Stimulated activated naive CD8-positive, alpha-beta T cell treated with anti-CD3 and anti-CD28 coated beads, Interleukin-15, Interleukin-2, amounts not matched to agents 100 ng/mL and 50 ng/mL, for 24 hours (primary cell): ENCODE results near the gene FHIT.
"Not testable (repeated sequence)": the region's sequence is repeated elsewhere in the genome, so short reads cannot be mapped to it uniquely, and the experiment has no call there.

Source experiments
- H3K27ac Mint-ChIP-seq: one replicate; pipeline ENCODE4 v1.8.0; 2021; ENCODE audit warnings: mild to moderate bottlenecking, mixed read lengths
- H3K27me3 Mint-ChIP-seq: one replicate; pipeline ENCODE4 v1.8.0; 2021; ENCODE audit warnings: mixed read lengths
- H3K36me3 Mint-ChIP-seq: one replicate; pipeline ENCODE4 v1.8.0; 2021; ENCODE audit warnings: low read depth, mixed read lengths
- H3K4me1 Mint-ChIP-seq: one replicate; pipeline ENCODE4 v1.8.0; 2021; ENCODE audit warnings: low read depth, mixed read lengths
- H3K4me3 Mint-ChIP-seq: one replicate; pipeline ENCODE4 v1.8.0; 2021; ENCODE audit warnings: mild to moderate bottlenecking, mixed read lengths
- H3K9me3 Mint-ChIP-seq: one replicate; pipeline ENCODE4 v1.8.0; 2021; ENCODE audit warnings: mixed read lengths

Gene FHIT

DNA sequence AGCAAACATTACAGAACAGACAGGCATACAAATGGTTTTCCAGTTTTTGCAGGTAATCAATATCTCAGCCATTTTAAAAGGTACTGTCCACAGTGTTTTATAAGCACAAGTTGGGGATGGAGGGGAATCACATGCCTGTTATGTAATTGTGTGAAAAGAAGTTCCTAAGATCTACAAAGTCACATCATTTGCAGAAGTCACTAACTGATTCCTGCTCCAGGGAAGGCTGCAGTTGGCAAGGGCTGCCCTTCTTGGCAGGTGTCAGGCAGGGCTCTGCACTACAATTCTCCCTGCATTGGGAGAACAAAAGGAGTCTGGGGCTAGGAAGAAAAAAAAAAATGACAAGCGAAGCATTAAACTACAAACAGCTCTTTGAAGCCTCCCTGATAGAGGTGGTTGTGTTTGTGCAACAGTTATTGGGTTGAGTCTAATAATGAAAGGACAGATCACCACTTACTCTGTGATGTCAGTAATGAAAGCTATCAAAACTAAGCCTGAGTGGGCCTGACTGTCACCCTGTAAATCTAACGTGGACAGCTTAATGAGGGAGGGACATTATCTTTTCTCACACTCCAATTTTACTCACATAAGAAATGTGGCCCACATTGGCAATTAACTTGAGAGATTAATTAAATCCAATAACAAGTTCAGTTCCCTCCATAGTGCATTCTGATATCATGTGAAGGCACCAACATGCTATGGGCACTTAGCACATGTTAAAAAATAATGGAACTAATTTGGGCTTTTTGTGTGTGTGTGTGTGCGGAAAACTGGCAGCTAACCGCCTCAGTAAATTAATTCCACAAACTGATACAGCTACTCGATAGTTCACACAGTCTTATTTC, 242.9 kb downstream of the FHIT start:
- Mint-ChIP-seq H3K9me3 (no peaks in the 10 kb centered on the region), H3K4me1 (no peaks in the 10 kb centered on the region), H3K36me3 (peaks cover 4% of the 10 kb centered on the region), H3K27ac (no peak overlapping the region), H3K27me3 (no peaks in the 10 kb centered on the region), H3K4me3 (no peak overlapping the region)

DNA sequence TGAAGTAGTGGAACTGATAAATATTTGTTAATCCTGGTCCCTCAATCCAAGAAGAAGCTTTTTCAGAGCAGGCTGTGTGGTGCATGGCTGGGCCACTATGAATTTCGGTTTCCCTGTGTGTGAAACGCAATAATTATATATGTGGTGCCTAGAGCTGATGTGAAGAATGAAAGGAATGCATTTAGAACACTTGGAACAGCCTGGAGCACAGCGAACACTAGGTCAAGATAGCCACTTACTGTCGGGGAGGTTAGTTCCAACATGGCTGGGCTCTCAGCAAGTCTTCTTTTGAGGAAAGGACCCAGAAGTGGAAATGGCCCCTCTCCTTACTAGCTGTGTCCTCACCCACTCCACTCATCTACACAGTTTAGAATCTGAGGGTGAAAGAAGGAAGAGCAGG, 245.7 kb downstream of the FHIT start:
- Mint-ChIP-seq H3K27ac (no peak overlapping the region), H3K4me1 (no peaks in the 10 kb centered on the region), H3K4me3 (no peak overlapping the region), H3K27me3 (no peaks in the 10 kb centered on the region), H3K36me3 (peaks cover 4% of the 10 kb centered on the region), H3K9me3 (no peaks in the 10 kb centered on the region)

DNA sequence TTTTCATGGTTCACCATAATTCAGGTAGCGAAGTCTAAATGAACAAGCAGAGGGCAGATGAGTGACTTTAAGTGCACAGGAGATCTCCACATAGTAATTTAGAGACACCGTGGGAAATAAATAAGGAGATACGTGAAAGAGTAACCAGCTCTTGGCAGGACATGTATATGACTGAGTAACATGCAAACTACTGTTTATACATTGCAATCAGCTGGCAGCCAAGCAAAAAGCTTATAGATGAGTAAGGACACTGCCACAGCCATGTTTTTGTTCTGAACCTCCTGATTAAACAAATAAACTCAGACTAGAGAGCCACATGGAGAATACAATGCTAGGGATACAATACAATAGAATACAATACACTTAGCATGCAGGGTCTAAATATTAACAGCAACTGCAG, 252.4 kb downstream of the FHIT start:
- no peak overlapping the region for H3K27ac Mint-ChIP-seq
- H3K36me3 Mint-ChIP-seq: no peaks in the 10 kb centered on the region
- no peaks in the 10 kb centered on the region for H3K27me3 Mint-ChIP-seq
- no peaks in the 10 kb centered on the region for H3K9me3 Mint-ChIP-seq
- no peak overlapping the region for H3K4me3 Mint-ChIP-seq
- H3K4me1 Mint-ChIP-seq: no peaks in the 10 kb centered on the region

DNA sequence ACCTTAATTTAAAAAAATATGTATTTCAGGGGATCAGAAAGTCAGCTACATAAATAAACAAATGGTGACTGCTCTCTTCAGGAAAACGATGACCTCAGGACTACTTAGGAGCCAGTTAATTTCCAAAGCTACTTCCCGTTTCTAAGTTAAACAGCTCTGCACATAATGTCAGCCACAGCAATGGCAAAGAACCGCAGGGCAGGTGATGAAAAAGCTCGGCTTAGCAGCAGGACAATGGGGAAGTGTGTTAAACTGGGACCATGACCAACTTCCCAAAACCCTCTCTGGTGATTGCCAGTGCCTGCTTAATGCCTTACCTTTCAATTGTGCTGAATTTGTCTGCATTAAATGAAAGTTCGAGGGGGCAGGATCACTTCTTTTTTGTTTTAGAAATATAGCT, 258.9 kb downstream of the FHIT start:
- no peaks in the 10 kb centered on the region for H3K27me3 Mint-ChIP-seq
- no peaks in the 10 kb centered on the region for H3K4me1 Mint-ChIP-seq
- H3K36me3 Mint-ChIP-seq: peaks cover 3% of the 10 kb centered on the region
- peaks cover 8% of the 10 kb centered on the region for H3K9me3 Mint-ChIP-seq
- no peak overlapping the region for H3K4me3 Mint-ChIP-seq
- H3K27ac Mint-ChIP-seq: no peak overlapping the region

DNA sequence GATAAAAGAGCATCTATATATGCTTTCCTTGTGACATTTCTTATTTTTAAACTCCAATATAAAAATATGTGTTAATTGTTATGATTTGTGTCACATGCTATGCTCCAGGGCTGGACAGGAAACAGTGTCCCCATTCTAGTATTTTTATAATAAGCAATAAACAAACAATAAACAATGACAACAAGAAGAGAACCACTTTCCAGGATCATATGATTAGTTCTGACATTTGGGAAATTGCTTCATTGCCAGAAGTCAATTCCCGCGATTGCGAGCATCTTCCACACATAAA, 260.9 kb downstream of the FHIT start:
- Mint-ChIP-seq H3K36me3 (peaks cover 3% of the 10 kb centered on the region), H3K27me3 (no peaks in the 10 kb centered on the region), H3K27ac (no peak overlapping the region), H3K4me3 (no peak overlapping the region), H3K4me1 (no peaks in the 10 kb centered on the region), H3K9me3 (peaks cover 16% of the 10 kb centered on the region)

DNA sequence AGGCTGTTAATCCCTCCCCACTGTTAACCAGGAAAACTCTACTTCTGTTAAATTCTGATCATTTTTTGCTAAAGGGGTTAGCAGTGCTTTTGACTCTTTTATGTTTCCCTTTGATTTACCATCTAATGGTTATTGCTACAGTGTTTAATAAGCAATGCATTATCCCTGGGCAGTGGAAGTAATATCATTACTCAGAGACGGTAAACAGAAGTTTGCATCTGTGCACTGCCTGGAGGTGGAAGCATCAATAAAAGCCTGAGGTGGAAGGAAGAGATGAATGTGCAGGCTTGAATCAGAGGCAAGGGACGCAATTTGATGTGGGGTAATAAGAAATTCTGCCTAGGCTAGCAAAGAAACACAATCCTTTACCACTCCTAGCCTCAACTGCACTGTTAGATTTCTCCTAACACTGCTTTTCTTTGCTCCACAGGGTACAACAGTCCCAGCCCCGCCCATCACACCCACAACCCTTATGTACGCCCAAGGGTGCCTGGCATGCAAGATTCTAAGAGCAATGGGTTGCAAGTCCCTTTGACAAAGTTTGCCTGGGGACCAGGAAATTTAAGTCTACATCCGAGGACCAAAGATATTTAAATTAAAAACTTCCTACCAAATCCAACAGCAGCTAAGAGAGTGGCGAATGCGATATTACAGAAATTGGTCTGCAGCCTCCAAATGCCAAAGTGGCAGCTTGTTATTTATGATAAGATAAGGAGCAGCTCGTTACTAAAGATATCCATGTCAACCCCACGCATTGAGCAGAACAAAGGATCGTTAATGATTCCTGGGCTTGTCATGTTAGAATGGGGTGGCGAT, 261.4 kb downstream of the FHIT start:
- no peaks in the 10 kb centered on the region for H3K27me3 Mint-ChIP-seq
- H3K36me3 Mint-ChIP-seq: peaks cover 3% of the 10 kb centered on the region
- peaks cover 19% of the 10 kb centered on the region for H3K9me3 Mint-ChIP-seq
- H3K4me3 Mint-ChIP-seq: no peak overlapping the region
- no peak overlapping the region for H3K27ac Mint-ChIP-seq
- H3K4me1 Mint-ChIP-seq: no peaks in the 10 kb centered on the region

DNA sequence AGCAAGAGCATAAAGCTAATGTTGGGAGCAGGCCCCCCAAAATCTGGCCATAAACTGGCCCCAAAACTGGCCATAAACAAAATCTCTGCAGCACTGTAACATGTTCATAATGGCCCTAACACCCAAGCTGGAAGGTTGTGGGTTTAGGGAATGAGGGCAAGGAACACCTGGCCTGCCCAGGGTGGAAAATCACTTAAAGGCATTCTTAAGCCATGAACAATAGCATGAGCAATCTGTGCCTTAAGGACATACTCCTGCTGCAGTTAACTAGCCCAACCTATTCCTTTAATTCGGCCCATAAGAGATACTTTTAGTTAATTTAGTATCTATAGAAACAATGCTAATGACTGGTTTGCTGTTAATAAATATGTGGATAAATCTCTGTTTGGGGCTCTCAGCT, 264.1 kb downstream of the FHIT start:
- not testable (repeated sequence) for H3K36me3 Mint-ChIP-seq, H3K4me1 Mint-ChIP-seq, H3K4me3 Mint-ChIP-seq, H3K27me3 Mint-ChIP-seq, H3K27ac Mint-ChIP-seq
- peaks cover 19% of the 10 kb centered on the region for H3K9me3 Mint-ChIP-seq

DNA sequence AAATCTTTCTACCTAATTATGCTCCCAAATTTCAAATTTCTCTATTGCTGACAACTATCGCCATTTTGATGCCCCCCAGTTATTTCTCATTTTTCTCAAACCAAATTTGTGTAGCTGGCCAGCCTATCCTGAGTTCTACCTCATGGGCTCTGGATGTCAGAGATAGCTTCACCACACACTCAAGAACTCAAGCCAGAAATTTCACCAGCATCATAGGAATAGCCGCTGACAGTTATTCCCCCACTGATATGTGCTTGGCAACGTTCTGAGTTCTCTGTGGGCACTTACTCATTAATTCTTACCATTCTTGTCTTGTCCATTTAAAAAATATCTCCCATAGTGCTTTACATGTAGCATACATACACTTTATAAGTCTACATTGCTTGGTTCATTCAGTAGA, 264.7 kb downstream of the FHIT start:
- H3K36me3 Mint-ChIP-seq: peaks cover 3% of the 10 kb centered on the region
- H3K27ac Mint-ChIP-seq: no peak overlapping the region
- H3K4me1 Mint-ChIP-seq: no peaks in the 10 kb centered on the region
- H3K4me3 Mint-ChIP-seq: no peak overlapping the region
- no peaks in the 10 kb centered on the region for H3K27me3 Mint-ChIP-seq
- H3K9me3 Mint-ChIP-seq: peaks cover 19% of the 10 kb centered on the region

DNA sequence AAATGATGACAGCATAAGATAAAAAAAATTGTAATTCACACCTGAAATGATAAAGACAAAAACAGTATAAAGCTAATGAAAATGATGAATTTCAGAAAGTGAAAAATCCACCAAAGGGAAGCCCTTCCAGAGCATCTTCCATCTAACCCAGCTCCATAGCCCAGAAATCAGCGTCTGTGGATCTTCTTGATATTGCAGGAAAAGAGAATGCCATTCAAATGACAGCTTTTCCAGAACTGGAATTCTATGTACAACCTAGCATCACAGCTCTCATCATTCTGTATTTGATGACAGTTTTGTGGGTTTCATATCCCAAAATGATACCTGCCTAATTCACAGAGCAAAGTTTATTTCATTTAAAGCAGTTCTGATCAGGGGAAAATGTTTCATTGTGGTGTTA, 267.3 kb downstream of the FHIT start:
- Mint-ChIP-seq H3K4me3 (no peak overlapping the region), H3K9me3 (peaks cover 19% of the 10 kb centered on the region), H3K4me1 (no peaks in the 10 kb centered on the region), H3K27ac (no peak overlapping the region), H3K36me3 (no peaks in the 10 kb centered on the region), H3K27me3 (no peaks in the 10 kb centered on the region)

DNA sequence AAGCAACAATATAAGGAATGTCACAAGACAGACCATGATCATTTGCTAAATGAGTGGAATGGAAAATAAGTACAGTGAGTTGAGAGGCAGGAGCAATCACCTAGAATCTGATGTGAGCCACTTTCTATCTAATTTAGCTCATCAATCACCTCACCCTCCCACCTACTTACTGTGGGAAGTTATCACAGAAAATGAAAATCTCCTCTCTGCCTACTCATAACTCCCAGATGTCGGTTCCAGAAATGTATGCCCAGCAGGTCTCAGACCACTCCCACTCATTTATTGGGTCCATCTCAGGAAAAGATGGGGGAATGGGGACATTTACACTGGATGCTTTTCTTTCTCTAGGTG, 270.9 kb downstream of the FHIT start:
- Mint-ChIP-seq H3K27ac (no peak overlapping the region), H3K27me3 (no peaks in the 10 kb centered on the region), H3K4me3 (no peak overlapping the region), H3K4me1 (no peaks in the 10 kb centered on the region), H3K9me3 (peaks cover 6% of the 10 kb centered on the region), H3K36me3 (no peaks in the 10 kb centered on the region)

DNA sequence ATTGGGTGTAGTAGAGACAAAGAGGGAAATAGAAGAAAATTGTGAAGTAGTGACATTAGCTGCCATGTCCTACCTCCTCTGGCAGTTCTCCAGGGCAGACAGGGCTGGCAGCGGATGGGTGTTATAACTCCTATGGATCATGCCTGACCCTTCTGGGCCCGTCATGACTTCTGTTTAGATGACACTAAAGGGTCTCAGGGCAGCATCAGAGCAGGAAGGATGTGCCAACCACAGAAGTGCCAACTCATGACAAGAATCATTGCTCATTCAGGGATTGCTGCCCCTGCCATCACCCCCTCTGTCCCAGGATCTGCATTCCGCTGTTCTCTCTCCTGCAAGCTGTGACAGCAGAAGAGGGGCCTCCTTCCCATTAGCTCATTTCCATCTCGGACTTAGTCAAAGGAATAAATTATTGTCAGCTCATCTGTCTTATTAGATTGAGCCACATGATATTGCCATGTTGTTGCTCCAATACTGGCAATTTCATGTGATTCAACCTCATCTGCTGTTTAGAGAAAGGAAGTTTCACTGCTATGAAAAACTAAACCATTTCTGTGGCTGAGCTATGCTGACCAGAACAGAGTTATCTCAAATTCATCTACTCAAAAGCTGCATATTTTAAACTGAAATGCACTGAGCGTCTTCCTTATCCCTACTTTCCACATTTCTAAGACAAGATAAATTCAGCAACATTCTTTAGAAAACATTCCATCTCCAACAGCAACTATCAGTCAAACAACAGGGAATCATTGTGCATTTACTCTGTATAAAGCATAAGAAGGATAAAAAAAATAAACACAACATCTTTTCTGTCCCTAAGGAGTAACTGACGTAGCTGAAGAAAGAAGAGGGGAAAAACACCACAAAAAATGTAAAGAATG, 271.6 kb downstream of the FHIT start:
- no peak overlapping the region for H3K27ac Mint-ChIP-seq
- peaks cover 4% of the 10 kb centered on the region for H3K9me3 Mint-ChIP-seq
- no peak overlapping the region for H3K4me3 Mint-ChIP-seq
- no peaks in the 10 kb centered on the region for H3K36me3 Mint-ChIP-seq
- no peaks in the 10 kb centered on the region for H3K4me1 Mint-ChIP-seq
- H3K27me3 Mint-ChIP-seq: no peaks in the 10 kb centered on the region

DNA sequence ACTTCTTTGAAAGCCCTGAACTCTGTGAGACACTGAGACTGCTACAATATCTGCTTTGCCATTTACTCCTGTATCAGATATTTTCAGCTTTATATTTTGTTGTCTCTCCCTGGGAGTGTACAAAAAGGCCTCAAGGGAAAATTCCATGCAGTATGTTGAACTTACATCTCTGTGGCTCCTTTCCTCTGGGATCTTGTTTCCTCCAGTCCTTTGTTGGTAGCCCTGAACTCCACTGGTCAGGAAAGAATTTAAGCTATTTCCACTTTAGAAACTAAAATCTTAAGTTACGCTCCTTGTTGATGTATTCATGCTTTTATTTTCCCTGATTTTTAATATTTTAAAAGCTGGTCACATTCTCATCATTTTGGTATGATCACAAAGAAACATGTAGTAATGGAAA, 277.9 kb downstream of the FHIT start:
- no peaks in the 10 kb centered on the region for H3K4me1 Mint-ChIP-seq
- no peak overlapping the region for H3K4me3 Mint-ChIP-seq
- H3K27ac Mint-ChIP-seq: no peak overlapping the region
- H3K9me3 Mint-ChIP-seq: peaks cover 17% of the 10 kb centered on the region
- H3K27me3 Mint-ChIP-seq: no peaks in the 10 kb centered on the region
- H3K36me3 Mint-ChIP-seq: peaks cover 7% of the 10 kb centered on the region

DNA sequence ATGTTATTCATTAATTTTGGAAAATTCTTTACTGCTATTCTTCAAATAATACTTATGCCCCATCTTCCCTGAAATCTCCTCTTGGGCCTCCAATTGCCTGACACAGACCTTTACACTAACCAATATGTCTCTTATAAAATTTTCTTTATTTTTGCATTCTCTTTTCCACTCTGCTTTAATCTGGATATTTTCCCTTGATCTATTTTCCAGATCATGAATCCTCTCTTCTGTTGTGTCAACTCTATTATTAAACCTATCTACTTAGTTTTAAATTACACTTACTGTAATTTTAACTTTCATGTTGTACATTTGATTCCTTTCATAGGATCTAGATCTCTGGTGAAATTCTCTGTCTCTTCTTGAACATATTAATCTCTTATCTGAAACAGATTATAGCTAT, 278.7 kb downstream of the FHIT start:
- H3K9me3 Mint-ChIP-seq: peaks cover 17% of the 10 kb centered on the region
- H3K36me3 Mint-ChIP-seq: peaks cover 7% of the 10 kb centered on the region
- no peaks in the 10 kb centered on the region for H3K27me3 Mint-ChIP-seq
- no peaks in the 10 kb centered on the region for H3K4me1 Mint-ChIP-seq
- no peak overlapping the region for H3K27ac Mint-ChIP-seq
- no peak overlapping the region for H3K4me3 Mint-ChIP-seq

DNA sequence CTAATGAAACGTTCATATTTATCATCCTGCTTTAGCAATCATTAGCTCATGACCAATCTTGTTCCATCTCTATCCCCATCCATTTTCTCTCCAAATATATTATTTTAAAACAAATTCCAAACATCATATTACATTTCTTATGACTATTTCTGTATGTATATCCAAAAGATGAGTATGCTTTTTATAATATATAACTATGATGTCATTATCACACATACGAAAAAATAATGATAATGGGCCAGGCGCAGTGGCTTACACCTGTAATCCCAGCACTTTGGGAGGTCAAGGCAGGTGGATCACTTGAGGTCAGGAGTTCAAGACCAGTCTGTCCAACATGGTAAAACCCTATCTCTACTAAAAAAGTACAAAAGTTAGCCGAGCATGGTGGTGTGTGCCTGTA, 280.4 kb downstream of the FHIT start:
- Mint-ChIP-seq H3K36me3 (peaks cover 7% of the 10 kb centered on the region), H3K4me1 (no peaks in the 10 kb centered on the region), H3K9me3 (peaks cover 17% of the 10 kb centered on the region), H3K27me3 (no peaks in the 10 kb centered on the region), H3K27ac (no peak overlapping the region), H3K4me3 (no peak overlapping the region)

DNA sequence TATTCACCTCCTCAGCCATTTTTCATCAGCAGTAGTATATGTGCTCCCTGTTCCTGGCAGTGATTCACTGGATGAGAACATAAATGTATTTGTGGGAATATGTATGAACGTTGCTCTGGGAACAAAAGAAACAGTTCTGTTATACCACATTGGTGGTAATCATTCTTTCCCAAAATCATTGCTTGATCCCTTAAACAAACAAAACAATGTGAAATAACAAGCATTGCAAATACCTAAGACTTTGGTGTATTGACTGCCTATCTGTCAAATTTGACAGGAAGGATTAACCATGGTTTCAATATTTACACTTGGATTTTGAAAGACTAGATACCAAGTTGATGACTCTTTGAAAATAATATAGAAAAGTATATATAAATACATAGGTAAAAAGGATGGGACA, 284.1 kb downstream of the FHIT start:
- Mint-ChIP-seq H3K27me3 (no peaks in the 10 kb centered on the region), H3K4me1 (no peaks in the 10 kb centered on the region), H3K4me3 (no peak overlapping the region), H3K27ac (no peak overlapping the region), H3K9me3 (peaks cover 25% of the 10 kb centered on the region), H3K36me3 (no peaks in the 10 kb centered on the region)
